Adrenal gland (tissue), 12 donors: ENCODE data around the gene PUS1. TPM values are rescaled to one million over a fixed set of nuclear protein-coding genes. Genes with fewer than 3 reads are reported as not detected.
"Not testable (repeated sequence)": the region's sequence is repeated elsewhere in the genome, so short reads cannot be mapped to it uniquely, and the experiment has no call there.

Experiments
- DNase-seq, 7 donors: peaks; one replicate each; pipeline ENCODE4 v3.0.0-alpha.2; 2019 to 2020
- H3K27ac ChIP-seq, 5 donors: fragments of 200-600 bp; sonication (generic) in 4 of 5; 1 replicate in 3 of 5; 2 replicates in 2 of 5; pipeline versions ENCODE4 v1.5.1 to v1.8.0; 2016 to 2020; ENCODE audit warnings: mild to moderate bottlenecking in 1 of 5
- H3K27me3 ChIP-seq: fragments of 200-600 bp; 2 replicates; pipeline ENCODE4 v1.8.0; 2021
- H3K36me3 ChIP-seq, 2 donors: fragments of 200-600 bp; replicated peaks in 1 of 2; 1 replicate in 1 of 2; 2 replicates in 1 of 2; pipeline versions ENCODE4 v1.5.1 to v1.8.0; 2018 to 2022
- H3K4me1 ChIP-seq, 2 donors: fragments of 200-600 bp; replicated peaks in 1 of 2; 1 replicate in 1 of 2; 2 replicates in 1 of 2; pipeline versions ENCODE4 v1.5.1 to v1.8.0; 2018 to 2021
- H3K4me3 ChIP-seq, 4 donors: fragments of 200-600 bp; sonication (generic) in 3 of 4; one replicate each; pipeline ENCODE4 v1.5.1; 2016 to 2018
- H3K9me3 ChIP-seq, 3 donors: fragments of 200-600 bp; sonication (generic) in 1 of 3; replicated peaks in 1 of 3; 1 replicate in 2 of 3; 2 replicates in 1 of 3; pipeline versions ENCODE4 v1.5.1 to v1.8.0; 2016 to 2021
- POLR2A ChIP-seq, 2 donors: fragments of 450-650 bp; IDR thresholded peaks; one replicate each; pipeline ENCODE4 v1.6.1; 2017; ENCODE audit warnings: antibody characterized with exemption in 2 of 2, mild to moderate bottlenecking in 2 of 2, moderate library complexity in 1 of 2
- WGBS, 4 donors: extraction: QIAGEN DNeasy Blood & Tissue Kit in 2 of 4; methylation state at CpG; one replicate each; pipeline versions ENCODE4 v1.1.5 to v1.1.7; 2013 to 2017; 5-methylcytosine and 5-hydroxymethylcytosine counted together
- intact Hi-C, 2 donors: fragments of 100-400 bp; cut with DNase I; formaldehyde crosslinking; loops; one replicate each; pipeline versions ENCODE4 v1.14.1 to v1.15.0; 2022 to 2023
- polyA plus RNA-seq, 3 donors: library from polyadenylated mRNA; stranded (reverse); fragments of 200-250 nt in 2 of 3; fragments of 350-450 nt in 1 of 3; fragmentation: Illumina TruSeq in 1 of 3; extraction: RNeasy Lipid Tissue Mini Kit (QIAGEN cat#74804) in 1 of 3; gene quantifications; one replicate each; pipeline ENCODE4 v1.2.3, GENCODE V29; 2013 to 2014
- total RNA-seq, 9 donors: library from RNA; depleted of rRNA in 4 of 9; stranded (reverse); fragments of >200 nt in 4 of 9; fragments of 120-200 nt in 1 of 9; fragmentation: NEBNext Ultra II Directional in 1 of 9; extraction: Animal tissue kit (Norgen Biotek cat#: 25700) in 1 of 9; gene quantifications; one replicate each; pipeline versions ENCODE4 v1.1.0 to v1.2.4, GENCODE V29; 2013 to 2023
- TF ChIP-seq, protein P1 (sequence below), 6 experiments: fragments of 450-650 bp in 4 of 6; fragments of 200-600 bp in 2 of 6; sonication (generic) in 1 of 6; IDR thresholded peaks; 1 replicate in 5 of 6; 2 replicates in 1 of 6; pipeline versions ENCODE4 v1.5.1 to v1.8.0; 2016 to 2021; ENCODE audit warnings: antibody characterized with exemption in 6 of 6, mild to moderate bottlenecking in 2 of 6, moderate library complexity in 1 of 6
- donor health status: healthy with polysubstance abuse.
- donor health status: Bipolar disorder and iron deficiency.
- donor health status: DM: yes; HTN: yes; CAD: no.
- donor health status: DM: no; HTN: no; CAD: no.
- donor health status: DM: no; HTN: no; CAD: no.
- donor health status: DM: yes; HTN: yes; CAD: no.

PUS1 gene
- total and polyA plus RNA-seq, 12 donors = 10.0 to 57.4 (median 24.5) TPM

GRCh38 chr12:131959641-131960589 lies 30.8 kb downstream of the PUS1 start:
- peak; percentile 38 to 78 (median 64) for DNase-seq
- intact Hi-C loops = no loop called here

GRCh38 chr12:131960590-131961325 lies 31.7 kb downstream of the PUS1 start:
- Histone ChIP-seq H3K36me3 (peaks cover 0 to 11% of the 10 kb centered on the region in 2 donors), H3K27ac (peak overlapping the region in 1 of 5 donors; percentile 59), H3K4me1 (peaks cover 24 to 66% of the 10 kb centered on the region in 2 donors)
- WGBS, 4 donors = 70 to 94% (median 89%) methylated on average over 4 to 20 of the region's 30 CpGs
- intact Hi-C loops, H3K27me3 ChIP-seq, DNase-seq, H3K9me3 ChIP-seq, H3K4me3 ChIP-seq: not testable (repeated sequence)

More at GRCh38 chr12:131959641-131960589, 30.8 kb downstream of the PUS1 start:
- 42 to 57% (median 47%) methylated on average over 7 to 16 of the region's 16 CpGs for WGBS, 4 donors
- Histone ChIP-seq H3K36me3 (peaks cover 0 to 11% of the 10 kb centered on the region in 2 donors), H3K27me3 (no peaks in the 10 kb centered on the region), H3K4me3 (no peak overlapping the region), H3K9me3 (no peaks in the 10 kb centered on the region), H3K4me1 (peaks cover 25 to 61% of the 10 kb centered on the region in 2 donors), H3K27ac (peak overlapping the region in 2 of 5 donors; percentile 59 to 68)
- TF ChIP-seq POLR2A (IDR thresholded peaks at IDR 0.05) = no peak

DNA sequence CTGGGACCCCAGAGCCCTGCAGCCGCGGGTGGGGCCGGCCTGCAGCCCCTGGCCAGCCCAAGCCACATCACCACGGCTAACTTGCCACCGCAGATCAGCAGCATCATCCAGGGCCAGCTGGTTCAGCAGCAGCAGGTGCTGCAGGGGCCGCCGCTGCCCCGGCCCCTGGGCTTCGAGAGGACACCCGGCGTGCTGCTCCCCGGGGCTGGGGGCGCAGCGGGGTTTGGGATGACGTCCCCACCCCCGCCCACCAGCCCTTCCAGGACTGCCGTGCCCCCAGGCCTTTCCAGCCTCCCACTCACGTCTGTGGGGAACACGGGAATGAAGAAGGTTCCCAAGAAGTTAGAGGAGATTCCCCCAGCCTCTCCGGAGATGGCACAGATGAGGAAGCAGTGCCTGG lies 32.3 kb downstream of the PUS1 start:
- Histone ChIP-seq H3K36me3 (peaks cover 0 to 11% of the 10 kb centered on the region in 2 donors), H3K4me1 (peaks cover 20 to 60% of the 10 kb centered on the region in 2 donors)
- H3K4me3 ChIP-seq, H3K27me3 ChIP-seq, H3K27ac ChIP-seq, H3K9me3 ChIP-seq, DNase-seq, intact Hi-C loops: not testable (repeated sequence)
- 75 to 100% (median 91%) methylated on average over 1 to 9 of the region's 20 CpGs; no CpG with 5 or more reads in 1 of the 4 donors for WGBS, 4 donors

- no peak for DNase-seq
- peaks cover 0 to 11% of the 10 kb centered on the region in 2 donors for H3K36me3 ChIP-seq
- intact Hi-C loops = no loop called here
- WGBS, 4 donors = 91 to 94% (median 92%) methylated on average over 8 of the region's 8 CpGs
- H3K9me3 ChIP-seq = no peaks in the 10 kb centered on the region
- no peak overlapping the region for H3K27ac ChIP-seq
- TF ChIP-seq, protein P1, sequence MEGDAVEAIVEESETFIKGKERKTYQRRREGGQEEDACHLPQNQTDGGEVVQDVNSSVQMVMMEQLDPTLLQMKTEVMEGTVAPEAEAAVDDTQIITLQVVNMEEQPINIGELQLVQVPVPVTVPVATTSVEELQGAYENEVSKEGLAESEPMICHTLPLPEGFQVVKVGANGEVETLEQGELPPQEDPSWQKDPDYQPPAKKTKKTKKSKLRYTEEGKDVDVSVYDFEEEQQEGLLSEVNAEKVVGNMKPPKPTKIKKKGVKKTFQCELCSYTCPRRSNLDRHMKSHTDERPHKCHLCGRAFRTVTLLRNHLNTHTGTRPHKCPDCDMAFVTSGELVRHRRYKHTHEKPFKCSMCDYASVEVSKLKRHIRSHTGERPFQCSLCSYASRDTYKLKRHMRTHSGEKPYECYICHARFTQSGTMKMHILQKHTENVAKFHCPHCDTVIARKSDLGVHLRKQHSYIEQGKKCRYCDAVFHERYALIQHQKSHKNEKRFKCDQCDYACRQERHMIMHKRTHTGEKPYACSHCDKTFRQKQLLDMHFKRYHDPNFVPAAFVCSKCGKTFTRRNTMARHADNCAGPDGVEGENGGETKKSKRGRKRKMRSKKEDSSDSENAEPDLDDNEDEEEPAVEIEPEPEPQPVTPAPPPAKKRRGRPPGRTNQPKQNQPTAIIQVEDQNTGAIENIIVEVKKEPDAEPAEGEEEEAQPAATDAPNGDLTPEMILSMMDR (IDR thresholded peaks at IDR 0.05) = no peak
- no peak for TF ChIP-seq POLR2A (IDR thresholded peaks at IDR 0.05)
- H3K27me3 ChIP-seq = no peaks in the 10 kb centered on the region
- no peak overlapping the region for H3K4me3 ChIP-seq
- peaks cover 17 to 53% of the 10 kb centered on the region in 2 donors for H3K4me1 ChIP-seq
Measured at GRCh38 chr12:131962069-131962468, 33.0 kb downstream of the PUS1 start.

DNA sequence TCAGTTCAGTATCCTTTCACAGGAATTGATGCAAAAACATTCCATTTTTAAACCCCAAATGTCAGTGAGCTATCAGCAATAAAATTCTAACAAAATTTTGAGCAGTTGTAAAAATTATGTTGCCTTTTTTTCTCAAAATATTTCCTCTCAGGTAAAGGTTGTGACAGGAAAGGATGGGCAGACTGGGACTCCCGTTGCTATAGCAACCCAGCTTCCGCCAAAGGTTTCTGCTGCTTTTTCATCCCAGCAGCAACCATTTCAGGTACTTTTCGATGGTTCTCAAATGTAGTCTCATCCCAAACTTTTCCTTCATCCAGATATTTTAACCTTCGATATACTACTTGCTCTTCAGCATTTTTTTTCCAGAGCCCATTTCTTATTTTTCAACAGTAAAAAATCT lies 34.3 kb downstream of the PUS1 start:
- DNase-seq = no peak
- intact Hi-C loops = no loop called here

More for the DNA sequence above, 34.3 kb downstream of the PUS1 start:
- WGBS, 4 donors = 86 to 93% (median 88%) methylated on average over 4 of the region's 4 CpGs
- H3K9me3 ChIP-seq = no peaks in the 10 kb centered on the region
- H3K4me1 ChIP-seq = peaks cover 14 to 41% of the 10 kb centered on the region in 2 donors
- H3K27ac ChIP-seq = no peak overlapping the region
- no peak overlapping the region for H3K4me3 ChIP-seq
- H3K27me3 ChIP-seq = no peaks in the 10 kb centered on the region
- H3K36me3 ChIP-seq = peaks cover 0 to 11% of the 10 kb centered on the region in 2 donors
- TF ChIP-seq POLR2A (IDR thresholded peaks at IDR 0.05) = no peak
- TF ChIP-seq, protein P1 (IDR thresholded peaks at IDR 0.05) = no peak
